Loucy (cell line): ENCODE measurements around the gene CDC42BPA.

Experiments
- EZH2phosphoT487 ChIP-seq: fragments of 200-600 bp; IDR thresholded peaks from 2 replicates; pipeline ENCODE4 v1.6.1; 2018; ENCODE audit warnings: antibody characterized with exemption, mild to moderate bottlenecking, moderate library complexity, borderline replicate concordance
- TF ChIP-seq, protein P1 (sequence below): fragments of 200-600 bp; sonication (generic); conservative IDR thresholded peaks from 2 replicates; pipeline ENCODE4 v1.5.1; 2014; ENCODE audit warnings: mild to moderate bottlenecking, antibody characterized with exemption, low read length

DNA sequence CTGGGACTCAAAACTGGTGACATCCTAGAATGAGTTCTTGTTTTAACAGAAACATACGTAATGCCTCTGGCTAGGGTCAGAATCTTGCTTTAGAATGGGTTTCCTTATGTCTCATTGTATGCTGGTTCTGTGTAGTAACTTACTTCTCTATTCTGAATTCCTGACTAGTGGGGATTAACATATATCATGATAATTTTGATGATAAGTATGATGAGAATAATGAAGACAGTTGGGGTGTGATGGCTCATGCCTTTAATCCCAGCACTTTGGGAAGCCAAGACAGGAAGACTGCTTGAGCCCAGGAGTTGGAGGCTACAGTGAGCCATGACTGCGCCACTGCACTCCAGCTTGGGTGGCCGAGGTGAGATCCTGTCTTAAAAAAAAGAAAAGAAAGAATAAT, 31.7 kb upstream of the CDC42BPA start:
- TF ChIP-seq, protein P1, sequence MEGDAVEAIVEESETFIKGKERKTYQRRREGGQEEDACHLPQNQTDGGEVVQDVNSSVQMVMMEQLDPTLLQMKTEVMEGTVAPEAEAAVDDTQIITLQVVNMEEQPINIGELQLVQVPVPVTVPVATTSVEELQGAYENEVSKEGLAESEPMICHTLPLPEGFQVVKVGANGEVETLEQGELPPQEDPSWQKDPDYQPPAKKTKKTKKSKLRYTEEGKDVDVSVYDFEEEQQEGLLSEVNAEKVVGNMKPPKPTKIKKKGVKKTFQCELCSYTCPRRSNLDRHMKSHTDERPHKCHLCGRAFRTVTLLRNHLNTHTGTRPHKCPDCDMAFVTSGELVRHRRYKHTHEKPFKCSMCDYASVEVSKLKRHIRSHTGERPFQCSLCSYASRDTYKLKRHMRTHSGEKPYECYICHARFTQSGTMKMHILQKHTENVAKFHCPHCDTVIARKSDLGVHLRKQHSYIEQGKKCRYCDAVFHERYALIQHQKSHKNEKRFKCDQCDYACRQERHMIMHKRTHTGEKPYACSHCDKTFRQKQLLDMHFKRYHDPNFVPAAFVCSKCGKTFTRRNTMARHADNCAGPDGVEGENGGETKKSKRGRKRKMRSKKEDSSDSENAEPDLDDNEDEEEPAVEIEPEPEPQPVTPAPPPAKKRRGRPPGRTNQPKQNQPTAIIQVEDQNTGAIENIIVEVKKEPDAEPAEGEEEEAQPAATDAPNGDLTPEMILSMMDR = no peak
- TF ChIP-seq EZH2phosphoT487 = no peak
